IPS DF 19.7 (cell line): ENCODE data around the gene TXLNG.

Source experiments
- DNase-seq: peaks from one replicate; pipeline ENCODE4 v3.0.0-alpha.2; 2013; ENCODE audit warnings: low read depth, low spot score

The TXLNG gene

DNA sequence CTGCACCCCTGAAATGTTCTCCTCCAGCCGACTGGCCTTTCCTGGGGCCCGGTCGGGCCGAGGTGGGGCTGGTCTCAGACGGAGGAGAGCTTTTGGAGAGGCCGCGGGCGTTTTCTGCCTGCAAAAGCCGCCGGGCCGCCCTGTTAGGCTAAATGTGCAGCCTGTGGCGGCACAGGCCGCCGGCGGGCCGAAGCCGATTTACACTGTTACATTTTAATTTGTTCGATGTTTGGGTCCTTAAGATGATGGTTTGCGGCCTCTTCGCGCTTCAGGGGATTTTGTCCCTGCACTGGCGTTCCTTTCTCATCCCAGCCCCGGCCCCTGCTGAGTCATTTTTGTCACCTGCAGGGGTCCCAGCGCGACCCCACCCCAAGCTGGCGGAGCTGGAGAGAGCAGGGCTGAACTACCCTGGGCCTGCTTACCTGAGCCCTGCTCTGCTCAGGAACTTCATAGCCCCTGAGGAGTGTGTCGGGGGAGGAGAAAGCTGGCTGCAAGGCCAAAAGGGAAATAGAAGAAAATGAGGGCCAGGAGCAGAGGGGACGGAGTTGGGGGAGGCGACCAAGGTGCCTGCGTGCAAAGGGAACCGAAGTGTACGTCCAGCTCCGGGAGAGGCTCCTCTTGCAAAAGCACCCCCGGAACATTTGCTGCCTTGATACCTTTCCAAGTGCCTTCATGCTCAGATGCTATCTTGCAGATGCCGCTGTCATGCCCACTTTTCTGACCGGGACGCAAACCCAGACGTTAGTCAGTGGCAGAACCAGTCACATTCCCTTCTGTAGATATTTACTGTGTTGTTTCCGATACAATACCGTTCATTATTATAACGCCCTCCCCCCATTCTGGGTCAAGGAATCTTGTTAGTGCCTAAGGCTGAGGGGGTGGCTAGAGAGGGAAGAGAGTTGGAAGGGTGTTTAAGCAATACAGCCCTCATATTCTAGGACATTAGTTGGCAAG lies 84.9 kb downstream of the TXLNG start:
- no peak for DNase-seq

- no peak for DNase-seq
Measured at GRCh38 chrX:16873106-16873505, 86.8 kb downstream of the TXLNG start.

DNA sequence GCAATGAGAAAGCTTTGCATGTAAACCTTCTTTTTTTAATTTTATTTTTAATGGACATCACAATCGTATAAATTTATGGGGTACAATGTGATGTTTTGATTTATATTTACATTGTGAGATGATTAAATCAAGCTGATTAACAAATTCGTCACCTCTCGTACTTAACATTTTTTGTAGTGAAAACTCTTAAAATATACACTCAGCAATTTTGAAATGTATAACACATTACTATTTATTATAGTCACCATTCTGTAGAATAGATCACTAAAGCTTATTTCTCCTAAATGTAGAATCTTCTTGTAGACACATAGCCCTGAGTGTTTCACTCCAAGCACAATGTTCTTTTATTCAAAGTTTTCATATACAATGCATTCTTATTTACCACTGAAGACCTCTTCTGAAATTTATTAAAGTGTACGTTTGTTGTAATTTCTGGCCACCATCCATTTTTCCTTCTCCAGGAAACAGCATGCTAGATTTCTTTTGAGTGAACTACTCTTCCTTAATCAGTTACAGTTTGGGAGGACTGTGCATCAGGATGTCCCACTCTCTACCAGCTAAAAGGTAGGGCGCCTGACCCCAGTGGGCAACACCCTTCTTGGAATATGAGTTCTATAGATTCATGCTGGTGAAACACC lies 88.3 kb downstream of the TXLNG start:
- no peak for DNase-seq

DNA sequence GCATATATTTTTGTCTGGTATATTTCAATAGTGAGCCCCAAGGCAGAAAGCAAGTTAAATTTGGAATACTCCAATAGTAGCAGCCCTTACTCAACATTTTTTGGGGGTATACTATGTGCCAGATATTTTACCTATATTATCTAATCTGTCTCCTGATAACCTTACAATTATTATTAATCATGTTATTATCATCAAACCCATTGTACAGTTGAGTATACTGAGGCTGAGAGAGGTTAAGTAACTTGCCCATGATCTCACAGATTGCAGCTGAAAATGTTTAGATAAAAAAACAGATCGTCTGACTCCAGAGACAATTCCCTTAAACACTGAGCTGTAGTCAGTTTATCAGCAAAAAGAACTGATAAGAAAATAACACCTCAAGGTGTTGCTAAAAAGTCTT lies 90.4 kb downstream of the TXLNG start:
- no peak for DNase-seq

- DNase-seq, result no peak
Measured at GRCh38 chrX:16882169-16882568, 95.9 kb downstream of the TXLNG start.

- DNase-seq, result no peak
Measured at GRCh38 chrX:16882702-16883486, 96.6 kb downstream of the TXLNG start.

- DNase-seq, result no peak
Measured at GRCh38 chrX:16883487-16883804, 97.2 kb downstream of the TXLNG start.

- no peak for DNase-seq
Measured at GRCh38 chrX:16885628-16886027, 99.4 kb downstream of the TXLNG start.

DNA sequence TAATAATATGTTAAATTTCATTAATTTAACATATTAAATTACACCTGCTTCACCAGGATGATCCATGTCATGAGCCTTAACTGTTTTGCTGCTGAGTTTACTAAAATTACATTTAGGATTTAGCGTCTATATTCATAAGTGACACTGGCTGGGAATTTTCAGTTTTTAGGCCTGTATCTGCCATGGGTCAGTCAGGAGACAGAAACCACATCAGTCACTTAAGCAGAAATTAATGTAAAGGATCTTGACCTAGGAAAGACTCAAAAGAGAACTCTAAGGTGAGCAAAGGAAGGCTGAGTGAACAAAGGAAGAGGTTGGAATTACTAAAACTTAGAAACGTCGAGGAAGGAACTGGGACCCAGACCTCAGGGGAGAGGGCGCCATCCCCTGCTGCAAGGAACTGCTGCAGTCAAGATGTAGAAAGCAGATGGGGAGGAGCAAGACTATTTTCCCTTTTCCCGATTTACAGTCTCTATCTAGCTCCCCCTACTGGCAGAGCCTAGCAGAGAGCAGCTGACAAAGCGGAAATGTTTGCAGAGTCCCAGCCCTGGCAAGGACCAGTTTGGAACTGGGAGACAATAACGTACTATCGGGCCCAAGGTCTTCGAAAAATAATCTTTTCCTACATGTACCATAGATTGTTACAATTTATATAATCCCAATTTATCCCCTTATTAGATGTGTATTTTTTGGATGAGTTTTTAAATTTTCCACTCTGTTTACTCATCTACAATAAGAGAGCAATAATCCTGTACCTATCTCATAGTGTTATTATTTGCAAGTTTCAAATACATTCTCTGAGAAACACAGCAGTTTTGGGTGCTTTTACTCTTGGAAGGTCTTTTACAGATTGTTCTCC lies 106.5 kb downstream of the TXLNG start:
- no peak for DNase-seq
